ENCODE data around the gene UBE2N.
"Not testable (repeated sequence)": the region's sequence is repeated elsewhere in the genome, so short reads cannot be mapped to it uniquely, and the experiment has no call there.

The UBE2N gene

GRCh38 chr12:93443576-93443975, 1.8 kb upstream of the UBE2N start:
- DNase-seq (ENCODE audit: low read depth, low spot score) = no peak

DNA sequence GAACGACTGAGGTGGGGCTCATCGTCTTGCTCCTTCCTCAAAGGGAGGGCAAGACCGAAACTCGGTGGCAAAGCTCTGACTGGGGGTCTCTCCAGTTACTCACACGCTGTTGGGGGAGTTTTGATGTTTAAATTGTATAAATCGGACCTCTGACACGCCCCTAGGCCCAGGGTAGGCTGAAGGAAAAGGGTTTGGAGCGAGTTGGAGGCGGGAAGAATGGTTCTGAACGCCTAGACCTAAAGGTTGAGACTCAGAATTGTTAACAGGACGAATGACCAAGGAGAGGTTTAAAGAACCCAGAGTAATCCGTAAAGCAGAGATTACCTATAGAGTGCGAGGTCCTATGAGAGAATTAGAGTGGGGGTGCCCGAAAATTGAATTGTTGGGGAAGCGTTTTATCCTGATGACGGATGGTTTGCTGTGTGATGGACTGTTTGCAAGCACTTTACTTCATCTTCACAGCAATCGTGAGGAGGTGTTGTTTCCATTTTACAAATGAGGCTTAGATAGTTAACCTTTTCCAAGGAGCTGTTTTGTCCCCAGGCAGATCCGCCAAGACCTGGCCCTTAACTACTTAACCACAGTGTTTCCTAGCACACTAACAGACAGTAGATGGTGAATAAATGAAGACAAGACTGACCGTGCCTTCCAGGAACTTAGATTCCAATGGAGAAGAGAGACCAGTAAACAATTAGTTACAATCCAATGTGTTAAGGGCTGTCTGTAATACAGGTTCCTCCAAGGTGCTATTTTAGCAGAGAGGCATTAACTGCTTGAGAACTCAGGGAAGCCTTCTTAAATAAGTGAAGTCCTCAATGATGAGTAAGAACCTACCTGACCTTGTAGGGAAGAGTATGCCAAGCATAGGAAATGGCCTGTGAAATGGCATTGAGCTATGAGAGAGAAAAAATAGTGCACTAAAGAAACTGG, 929 bp upstream of the UBE2N start:
- no peak for DNase-seq (ENCODE audit: low read depth, low spot score)

- DNase-seq (ENCODE audit: low read depth, low spot score) = no peak
These were observed 598 bp downstream of the UBE2N start for GRCh38 chr12:93441081-93441616.

DNA sequence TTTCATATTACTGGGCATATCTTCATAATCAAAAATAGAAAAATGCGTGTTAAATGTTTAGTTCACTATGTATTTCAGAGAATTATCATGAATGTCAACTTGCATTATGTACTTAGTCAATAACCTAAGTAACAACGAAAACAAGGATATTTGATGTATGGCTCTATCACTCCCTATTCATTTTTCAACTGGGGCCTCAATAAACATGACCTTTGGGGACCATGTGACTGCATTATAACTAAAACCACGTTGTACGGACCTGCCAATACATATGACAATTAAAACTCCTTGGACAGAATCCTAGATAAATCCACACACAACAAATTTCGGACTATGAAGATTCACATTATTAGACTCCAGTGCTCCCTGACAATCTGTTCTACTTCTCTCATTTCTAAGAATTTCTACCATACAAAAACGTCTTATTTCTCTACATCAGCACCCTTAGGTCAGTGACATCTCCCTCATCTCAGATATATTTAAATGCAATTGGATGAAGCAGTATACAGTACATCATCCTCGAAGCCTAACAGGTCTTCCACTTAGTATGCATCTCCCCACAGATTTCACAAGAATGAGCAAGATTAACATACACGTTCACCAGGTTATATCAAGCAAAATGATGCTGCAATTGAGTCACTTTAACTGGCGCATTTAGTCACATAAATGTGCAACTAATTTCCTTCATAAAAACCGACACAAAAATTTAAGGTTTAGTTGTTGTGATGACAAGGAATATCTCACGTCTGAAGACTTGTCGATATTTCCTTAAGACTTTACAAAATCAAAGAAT, 1.5 kb downstream of the UBE2N start:
- no peak for DNase-seq (ENCODE audit: low read depth, low spot score)

DNA sequence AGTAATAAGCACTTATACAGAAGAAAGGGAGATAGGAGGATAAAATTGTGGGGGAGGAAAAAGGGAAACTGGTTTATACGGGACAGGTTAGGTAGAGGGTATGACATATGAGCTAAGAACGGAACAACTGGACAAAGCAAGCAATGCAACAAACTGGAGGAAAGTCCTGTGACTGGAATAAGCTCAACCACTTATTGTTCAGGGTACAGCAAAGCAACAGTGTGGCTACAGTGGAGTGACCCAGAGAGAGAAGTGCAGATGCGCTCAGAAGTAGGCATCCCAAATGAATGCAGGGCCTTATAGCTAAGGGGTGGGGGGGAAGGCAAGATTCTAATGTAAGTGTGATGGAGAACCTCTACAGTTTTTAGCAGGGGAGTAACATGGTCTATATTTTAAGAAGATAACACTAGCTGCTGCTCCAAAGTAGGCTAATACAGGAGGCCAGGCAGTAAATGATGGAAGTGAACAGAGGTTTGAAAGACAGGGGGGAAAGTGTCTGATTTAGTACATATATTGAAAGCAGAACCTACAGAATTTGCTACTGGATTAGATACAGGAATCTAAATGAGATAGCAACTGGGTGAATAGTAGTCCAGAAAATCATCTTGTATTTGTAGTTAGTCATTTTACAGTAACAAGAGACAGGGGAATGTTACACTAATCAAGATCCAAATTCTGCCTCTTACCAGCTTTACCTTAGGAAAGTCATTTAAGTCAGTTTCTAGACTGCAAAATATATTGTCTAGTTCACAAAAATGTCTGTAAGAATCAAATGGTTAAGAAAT, 3.3 kb downstream of the UBE2N start:
- DNase-seq (ENCODE audit: low read depth, low spot score) = no peak

DNA sequence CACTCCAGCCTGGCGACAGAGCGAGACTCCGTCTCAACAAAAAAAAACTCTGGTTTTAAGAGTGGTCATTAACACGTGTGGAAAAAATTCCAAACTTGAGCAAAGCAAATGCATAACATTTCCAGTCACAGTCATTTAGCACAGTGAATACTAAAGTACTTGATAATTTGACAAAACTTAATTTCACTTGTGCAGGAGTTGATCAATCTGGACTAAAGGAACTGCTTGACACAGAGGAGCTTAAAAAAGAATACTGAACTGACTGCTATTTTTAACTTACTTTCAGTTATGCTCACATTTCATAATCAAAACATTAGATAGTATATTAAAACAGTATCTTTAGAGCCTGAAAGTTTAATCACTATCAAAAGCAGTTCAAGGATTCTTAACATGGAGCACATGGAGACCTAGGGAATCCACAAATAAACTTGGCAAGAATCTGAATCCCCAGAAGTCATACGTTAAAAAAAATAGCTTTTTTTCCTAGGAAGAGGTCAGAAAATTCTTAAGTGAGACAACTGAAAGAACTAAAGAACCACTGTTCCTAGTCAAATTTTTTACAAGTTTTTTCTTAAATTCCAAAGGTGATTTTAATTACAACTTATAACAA, 7.4 kb downstream of the UBE2N start:
- DNase-seq (ENCODE audit: low read depth, low spot score) = no peak

DNA sequence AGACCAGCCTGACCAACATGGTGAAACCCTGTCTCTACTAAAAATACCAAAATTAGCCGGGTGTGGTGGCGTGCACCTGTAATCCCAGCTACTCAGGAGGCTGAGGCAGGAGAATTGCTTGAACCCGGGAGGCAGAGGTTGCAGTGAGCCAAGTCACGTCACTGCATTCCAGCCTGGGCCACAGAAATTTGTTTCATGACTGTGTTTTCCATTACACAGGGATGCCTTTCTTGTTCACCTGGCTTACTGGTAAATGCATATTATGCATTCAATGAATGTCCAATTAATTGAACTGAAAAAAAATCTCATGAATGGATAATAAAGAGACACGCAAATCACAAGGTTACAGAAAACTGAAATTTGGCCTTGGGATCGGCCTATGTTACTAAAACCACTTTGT, 9.7 kb downstream of the UBE2N start:
- not testable (repeated sequence) for DNase-seq (ENCODE audit: low read depth, low spot score)

- DNase-seq (ENCODE audit: low read depth, low spot score) = no peak
These were observed 11.5 kb downstream of the UBE2N start for GRCh38 chr12:93430280-93430679.

- no peak for DNase-seq (ENCODE audit: low read depth, low spot score)
These were observed 11.9 kb downstream of the UBE2N start for GRCh38 chr12:93429852-93430251.

DNA sequence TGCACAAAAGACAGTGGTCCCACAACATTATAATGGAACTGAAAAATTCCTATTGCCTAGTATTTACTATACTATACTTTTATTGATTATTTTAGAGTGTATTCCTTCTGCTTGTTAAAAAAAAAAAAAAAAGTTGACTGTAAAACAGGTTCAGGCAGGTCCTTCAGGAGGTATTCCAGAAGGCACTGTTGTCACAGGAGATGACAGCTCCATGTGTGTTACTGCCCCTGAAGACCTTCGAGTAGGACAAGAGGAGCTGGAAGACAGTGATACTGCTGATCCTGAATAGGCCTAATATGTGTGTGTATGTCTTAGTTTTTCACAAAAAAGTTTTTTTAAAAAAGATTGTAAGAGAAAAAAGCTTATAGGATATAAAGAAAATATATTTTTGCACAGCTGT, 12.3 kb downstream of the UBE2N start:
- DNase-seq (ENCODE audit: low read depth, low spot score) = no peak

DNA sequence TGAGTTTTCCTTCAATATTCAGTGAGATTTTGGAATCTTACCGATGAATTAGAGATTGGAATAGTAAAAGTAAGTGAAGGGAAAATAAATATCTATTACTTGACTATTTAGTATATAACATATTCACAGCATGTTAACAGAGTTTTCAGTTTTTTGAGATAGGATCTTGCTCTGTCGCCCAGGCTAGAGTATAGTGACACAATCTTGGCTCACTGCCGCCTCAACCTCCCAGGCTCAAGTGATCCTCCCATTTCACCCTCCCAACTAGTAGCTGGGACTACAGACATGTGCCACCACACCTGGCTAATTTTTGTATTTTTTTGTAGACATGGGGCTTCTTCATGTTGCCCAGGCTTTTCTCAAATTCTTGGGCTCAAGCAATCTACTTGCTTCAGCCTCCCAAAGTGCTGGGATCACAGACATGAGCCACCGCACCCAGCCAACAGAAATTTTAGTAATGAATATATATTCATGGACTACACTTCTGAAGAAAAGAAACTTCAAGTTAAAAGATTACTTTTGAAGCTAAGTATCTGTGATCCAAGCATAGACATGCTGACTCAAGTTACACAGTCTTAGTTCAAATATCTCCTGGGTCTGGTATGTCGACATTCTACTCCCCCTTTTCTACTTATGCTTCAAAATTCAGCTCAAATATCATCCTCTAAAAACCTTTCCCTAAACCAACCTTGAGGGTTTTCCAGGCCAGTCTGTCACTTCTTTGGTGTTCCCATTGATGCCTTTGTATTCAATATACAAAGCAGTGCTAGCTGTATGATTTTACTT, 13.8 kb downstream of the UBE2N start:
- no peak for DNase-seq (ENCODE audit: low read depth, low spot score)

DNA sequence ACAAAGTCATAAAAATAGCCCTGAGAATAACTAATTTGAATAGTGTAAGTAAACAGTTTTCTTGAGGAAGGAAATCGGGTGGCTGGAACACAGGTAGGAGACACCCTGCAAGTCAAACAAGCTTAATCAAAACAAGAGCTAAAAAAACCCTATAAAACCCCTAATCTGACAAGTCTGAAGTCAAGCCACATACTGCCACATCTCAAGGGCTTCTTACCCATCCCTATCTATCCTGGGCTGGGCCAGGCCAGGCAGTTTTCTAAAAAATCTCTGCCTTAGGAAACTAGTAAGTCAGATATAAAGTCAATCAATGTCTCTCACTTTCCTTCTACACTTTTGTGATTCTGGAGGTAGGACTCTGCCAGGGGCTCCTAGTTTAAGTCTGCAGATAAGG, 15.3 kb downstream of the UBE2N start:
- no peak for DNase-seq (ENCODE audit: low read depth, low spot score)

GRCh38 chr12:93425736-93426411, 15.9 kb downstream of the UBE2N start:
- no peak for DNase-seq (ENCODE audit: low read depth, low spot score)

DNA sequence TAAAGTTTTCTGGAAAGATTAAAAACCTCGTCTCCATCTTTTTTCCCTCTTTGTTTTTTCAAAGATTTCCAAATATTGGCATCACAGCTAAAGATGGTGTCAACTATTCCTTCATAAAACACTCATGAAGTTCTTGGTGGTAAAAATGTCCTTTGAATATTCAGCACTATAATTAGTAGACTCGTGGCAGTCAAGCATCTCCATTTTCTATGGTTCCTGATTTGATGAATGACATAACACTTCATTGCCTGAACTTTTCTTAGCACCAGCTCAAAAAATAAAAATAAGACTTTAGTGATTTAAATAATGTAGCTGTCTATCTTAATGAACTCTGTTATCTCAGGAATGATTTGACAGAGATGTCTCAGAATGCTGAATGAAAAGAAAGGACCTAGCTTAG, 19.7 kb downstream of the UBE2N start:
- no peak for DNase-seq (ENCODE audit: low read depth, low spot score)

DNA sequence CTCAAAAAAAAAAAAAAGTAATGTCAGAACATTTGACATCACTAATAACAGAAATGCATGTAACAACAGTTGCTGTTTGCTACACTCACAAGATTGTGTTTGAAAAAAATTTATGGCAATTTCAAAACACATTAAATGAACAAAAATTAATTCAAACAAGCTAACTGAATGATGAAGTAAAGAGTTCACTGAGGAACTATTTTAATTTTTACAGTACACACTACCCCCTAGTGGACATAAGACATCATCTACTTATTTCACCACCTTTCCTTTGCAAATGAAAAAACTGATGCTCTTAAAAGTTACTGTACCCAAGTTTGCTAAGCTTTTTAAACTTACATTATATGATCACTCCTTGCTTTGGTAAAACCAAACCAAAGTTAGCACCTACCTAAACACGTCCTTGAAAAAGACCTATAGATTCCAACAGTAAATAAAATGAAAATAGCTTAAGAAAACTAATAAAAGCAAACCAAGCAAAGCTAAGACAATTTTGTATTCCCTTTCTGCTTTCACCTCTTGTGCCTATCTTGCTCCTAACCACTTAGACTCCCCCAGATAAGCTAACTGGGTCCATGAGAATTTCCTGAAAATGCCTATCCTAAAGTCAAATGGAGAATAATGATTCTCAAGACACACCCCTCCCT, 22.2 kb downstream of the UBE2N start:
- DNase-seq (ENCODE audit: low read depth, low spot score) = no peak

DNA sequence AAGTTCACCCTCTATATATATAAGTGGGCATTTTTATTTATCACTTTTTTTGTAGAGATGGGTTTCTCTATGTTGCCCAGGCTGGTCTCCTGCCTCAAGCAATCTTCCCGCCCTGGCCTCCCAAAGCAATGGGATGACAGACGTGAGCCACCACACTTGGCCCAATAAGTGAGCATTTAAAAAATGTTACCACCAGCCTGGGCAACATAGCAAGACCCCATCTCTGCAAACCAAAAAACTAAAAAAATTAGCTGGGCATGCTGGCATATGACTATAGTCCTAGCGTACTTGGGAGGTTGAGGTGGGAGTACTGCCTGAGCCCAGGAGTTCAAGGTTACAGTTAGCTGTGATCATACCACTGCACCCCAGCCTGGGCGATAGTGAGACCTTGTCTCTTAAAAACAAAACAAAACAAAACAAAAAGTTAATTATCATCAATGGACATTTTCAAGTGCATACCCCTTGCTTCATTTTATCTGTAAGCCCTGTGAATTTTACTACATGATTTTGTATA, 23.7 kb downstream of the UBE2N start:
- no peak for DNase-seq (ENCODE audit: low read depth, low spot score)

- no peak for DNase-seq (ENCODE audit: low read depth, low spot score)
These were observed 25.9 kb downstream of the UBE2N start for GRCh38 chr12:93415723-93416464.

DNA sequence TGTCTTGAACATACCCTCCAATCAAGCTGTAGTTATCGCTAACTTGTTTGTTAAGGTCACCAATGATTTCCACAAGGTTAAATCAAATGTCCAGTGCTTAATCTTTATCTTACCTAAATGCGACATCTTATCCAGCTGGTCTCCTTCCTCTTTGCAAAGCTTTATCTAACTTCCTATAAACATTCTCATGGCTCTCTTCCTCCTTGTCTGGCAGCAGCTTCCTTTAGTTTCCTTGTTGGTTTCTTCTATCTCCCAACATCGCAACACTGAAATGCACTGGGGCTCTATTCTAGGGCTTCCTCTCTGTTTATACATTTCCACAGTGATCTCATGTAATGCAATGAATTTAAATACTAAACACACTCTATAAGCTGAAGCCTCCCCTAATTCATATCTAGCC, 28.7 kb downstream of the UBE2N start:
- no peak for DNase-seq (ENCODE audit: low read depth, low spot score)
